ENCODE data around the gene MOK.

- TF ChIP-seq, protein P1, sequence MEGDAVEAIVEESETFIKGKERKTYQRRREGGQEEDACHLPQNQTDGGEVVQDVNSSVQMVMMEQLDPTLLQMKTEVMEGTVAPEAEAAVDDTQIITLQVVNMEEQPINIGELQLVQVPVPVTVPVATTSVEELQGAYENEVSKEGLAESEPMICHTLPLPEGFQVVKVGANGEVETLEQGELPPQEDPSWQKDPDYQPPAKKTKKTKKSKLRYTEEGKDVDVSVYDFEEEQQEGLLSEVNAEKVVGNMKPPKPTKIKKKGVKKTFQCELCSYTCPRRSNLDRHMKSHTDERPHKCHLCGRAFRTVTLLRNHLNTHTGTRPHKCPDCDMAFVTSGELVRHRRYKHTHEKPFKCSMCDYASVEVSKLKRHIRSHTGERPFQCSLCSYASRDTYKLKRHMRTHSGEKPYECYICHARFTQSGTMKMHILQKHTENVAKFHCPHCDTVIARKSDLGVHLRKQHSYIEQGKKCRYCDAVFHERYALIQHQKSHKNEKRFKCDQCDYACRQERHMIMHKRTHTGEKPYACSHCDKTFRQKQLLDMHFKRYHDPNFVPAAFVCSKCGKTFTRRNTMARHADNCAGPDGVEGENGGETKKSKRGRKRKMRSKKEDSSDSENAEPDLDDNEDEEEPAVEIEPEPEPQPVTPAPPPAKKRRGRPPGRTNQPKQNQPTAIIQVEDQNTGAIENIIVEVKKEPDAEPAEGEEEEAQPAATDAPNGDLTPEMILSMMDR (conservative IDR thresholded peaks at IDR 0.05 in 1 of 2, IDR thresholded peaks at IDR 0.05 in 1 of 2; ENCODE audit: extremely low read depth in 1 of 2, insufficient read depth in 1 of 2, low read depth in 1 of 2, low read length in 2 of 2) = no peak
- TF ChIP-seq EZH2 (IDR thresholded peaks at IDR 0.05; ENCODE audit: borderline replicate concordance, low read length) = no peak
These were observed 42.0 kb downstream of the MOK start for GRCh38 chr14:102262929-102263462.

Data from mammary epithelial cell (primary cell).